Ovary (tissue), 3 donors: Measurements from ENCODE around the gene SOX14.

Experiments used
- EP300 ChIP-seq: sonication (generic); formaldehyde crosslinking; IDR thresholded peaks from one replicate; pipeline ENCODE4 v1.6.1; 2017; ENCODE audit warnings: antibody characterized with exemption
- POLR2A ChIP-seq: fragments of 450-650 bp; IDR thresholded peaks from one replicate; pipeline ENCODE4 v1.6.1; 2017; ENCODE audit warnings: antibody characterized with exemption, mild to moderate bottlenecking, moderate library complexity
- TF ChIP-seq, protein P1 (sequence below), 3 donors: fragments of 450-650 bp in 2 of 3; fragments of 200-600 bp in 1 of 3; IDR thresholded peaks; one replicate each; pipeline versions ENCODE4 v1.5.1 to v1.8.0; 2016 to 2022; ENCODE audit warnings: antibody characterized with exemption in 3 of 3, mild to moderate bottlenecking in 1 of 3
- donor health status: DM: no; HTN: no; CAD: no.

DNA sequence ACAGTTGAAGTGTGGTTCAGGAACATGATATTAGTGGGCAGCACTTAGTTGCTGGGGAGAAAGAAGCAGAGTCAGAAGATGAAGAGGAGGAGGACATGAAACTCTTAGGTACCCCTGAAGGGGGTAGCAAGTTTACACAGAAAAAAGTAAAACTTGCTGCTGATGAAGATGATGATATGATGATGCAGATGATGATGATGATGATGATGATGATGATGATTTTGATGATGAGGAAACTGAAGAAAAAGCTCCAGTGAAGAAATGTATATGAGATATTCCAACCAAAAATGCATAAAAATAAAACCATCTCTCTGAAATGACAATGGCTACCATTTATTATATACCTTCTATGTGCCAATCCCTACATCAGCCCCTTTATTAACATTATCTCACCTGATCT is 39.9 kb upstream of the SOX14 start:
- TF ChIP-seq, protein P1, sequence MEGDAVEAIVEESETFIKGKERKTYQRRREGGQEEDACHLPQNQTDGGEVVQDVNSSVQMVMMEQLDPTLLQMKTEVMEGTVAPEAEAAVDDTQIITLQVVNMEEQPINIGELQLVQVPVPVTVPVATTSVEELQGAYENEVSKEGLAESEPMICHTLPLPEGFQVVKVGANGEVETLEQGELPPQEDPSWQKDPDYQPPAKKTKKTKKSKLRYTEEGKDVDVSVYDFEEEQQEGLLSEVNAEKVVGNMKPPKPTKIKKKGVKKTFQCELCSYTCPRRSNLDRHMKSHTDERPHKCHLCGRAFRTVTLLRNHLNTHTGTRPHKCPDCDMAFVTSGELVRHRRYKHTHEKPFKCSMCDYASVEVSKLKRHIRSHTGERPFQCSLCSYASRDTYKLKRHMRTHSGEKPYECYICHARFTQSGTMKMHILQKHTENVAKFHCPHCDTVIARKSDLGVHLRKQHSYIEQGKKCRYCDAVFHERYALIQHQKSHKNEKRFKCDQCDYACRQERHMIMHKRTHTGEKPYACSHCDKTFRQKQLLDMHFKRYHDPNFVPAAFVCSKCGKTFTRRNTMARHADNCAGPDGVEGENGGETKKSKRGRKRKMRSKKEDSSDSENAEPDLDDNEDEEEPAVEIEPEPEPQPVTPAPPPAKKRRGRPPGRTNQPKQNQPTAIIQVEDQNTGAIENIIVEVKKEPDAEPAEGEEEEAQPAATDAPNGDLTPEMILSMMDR (IDR thresholded peaks at IDR 0.05): no peak
- no peak for TF ChIP-seq POLR2A
- no peak for TF ChIP-seq EP300
